ENCODE data around the gene ATP10B.

ATP10B gene

GRCh38 chr5:160525471-160526261 is 326.3 kb downstream of the ATP10B start:
- Histone ChIP-seq H3K4me1 (ENCODE audit: control insufficient read depth, insufficient read depth, low read length, poor library complexity, severe bottlenecking) (no peaks in the 10 kb centered on the region), H3K27me3 (replicated peaks; ENCODE audit: control insufficient read depth, insufficient read depth, low read length, poor library complexity, severe bottlenecking) (no peaks in the 10 kb centered on the region), H3K36me3 (ENCODE audit: control insufficient read depth, insufficient read depth, low read length) (no peaks in the 10 kb centered on the region), H3K9me3 (ENCODE audit: control insufficient read depth, low read length) (no peaks in the 10 kb centered on the region), H3K4me3 (ENCODE audit: insufficient read depth, low read depth, low read length, poor library complexity, severe bottlenecking) (no peak overlapping the region), H3K27ac (ENCODE audit: insufficient read depth, low read length, poor library complexity, severe bottlenecking) (no peak overlapping the region)
- no peak for DNase-seq

GRCh38 chr5:160524827-160525226 is 327.2 kb downstream of the ATP10B start:
- Histone ChIP-seq H3K27ac (ENCODE audit: insufficient read depth, low read length, poor library complexity, severe bottlenecking) (no peak overlapping the region), H3K9me3 (ENCODE audit: control insufficient read depth, low read length) (no peaks in the 10 kb centered on the region), H3K27me3 (replicated peaks; ENCODE audit: control insufficient read depth, insufficient read depth, low read length, poor library complexity, severe bottlenecking) (no peaks in the 10 kb centered on the region)

GRCh38 chr5:160523502-160524163 is 328.4 kb downstream of the ATP10B start:
- Histone ChIP-seq H3K4me1 (ENCODE audit: control insufficient read depth, insufficient read depth, low read length, poor library complexity, severe bottlenecking) (no peaks in the 10 kb centered on the region), H3K4me3 (ENCODE audit: insufficient read depth, low read depth, low read length, poor library complexity, severe bottlenecking) (no peak overlapping the region), H3K27ac (ENCODE audit: insufficient read depth, low read length, poor library complexity, severe bottlenecking) (no peak overlapping the region), H3K9me3 (ENCODE audit: control insufficient read depth, low read length) (no peaks in the 10 kb centered on the region), H3K27me3 (replicated peaks; ENCODE audit: control insufficient read depth, insufficient read depth, low read length, poor library complexity, severe bottlenecking) (no peaks in the 10 kb centered on the region), H3K36me3 (ENCODE audit: control insufficient read depth, insufficient read depth, low read length) (no peaks in the 10 kb centered on the region)
- no peak for DNase-seq

More at GRCh38 chr5:160524827-160525226, 327.2 kb downstream of the ATP10B start:
- no peak for DNase-seq
- H3K4me1 ChIP-seq (ENCODE audit: control insufficient read depth, insufficient read depth, low read length, poor library complexity, severe bottlenecking) = no peaks in the 10 kb centered on the region
- no peaks in the 10 kb centered on the region for H3K36me3 ChIP-seq (ENCODE audit: control insufficient read depth, insufficient read depth, low read length)
- H3K4me3 ChIP-seq (ENCODE audit: insufficient read depth, low read depth, low read length, poor library complexity, severe bottlenecking) = no peak overlapping the region

GRCh38 chr5:160521392-160521663 is 330.7 kb downstream of the ATP10B start:
- no peaks in the 10 kb centered on the region for H3K4me1 ChIP-seq (ENCODE audit: control insufficient read depth, insufficient read depth, low read length, poor library complexity, severe bottlenecking)
- H3K36me3 ChIP-seq (ENCODE audit: control insufficient read depth, insufficient read depth, low read length) = no peaks in the 10 kb centered on the region
- DNase-seq = no peak
- H3K27ac ChIP-seq (ENCODE audit: insufficient read depth, low read length, poor library complexity, severe bottlenecking) = no peak overlapping the region
- no peaks in the 10 kb centered on the region for H3K27me3 ChIP-seq (replicated peaks; ENCODE audit: control insufficient read depth, insufficient read depth, low read length, poor library complexity, severe bottlenecking)
- H3K9me3 ChIP-seq (ENCODE audit: control insufficient read depth, low read length) = no peaks in the 10 kb centered on the region
- no peak overlapping the region for H3K4me3 ChIP-seq (ENCODE audit: insufficient read depth, low read depth, low read length, poor library complexity, severe bottlenecking)

GRCh38 chr5:160520609-160521391 is 331.2 kb downstream of the ATP10B start:
- H3K4me1 ChIP-seq (ENCODE audit: control insufficient read depth, insufficient read depth, low read length, poor library complexity, severe bottlenecking) = no peaks in the 10 kb centered on the region
- no peak overlapping the region for H3K4me3 ChIP-seq (ENCODE audit: insufficient read depth, low read depth, low read length, poor library complexity, severe bottlenecking)
- H3K36me3 ChIP-seq (ENCODE audit: control insufficient read depth, insufficient read depth, low read length) = no peaks in the 10 kb centered on the region
- no peaks in the 10 kb centered on the region for H3K9me3 ChIP-seq (ENCODE audit: control insufficient read depth, low read length)
- no peak overlapping the region for H3K27ac ChIP-seq (ENCODE audit: insufficient read depth, low read length, poor library complexity, severe bottlenecking)
- H3K27me3 ChIP-seq (replicated peaks; ENCODE audit: control insufficient read depth, insufficient read depth, low read length, poor library complexity, severe bottlenecking) = no peaks in the 10 kb centered on the region
- no peak for DNase-seq

- Histone ChIP-seq H3K27ac (ENCODE audit: insufficient read depth, low read length, poor library complexity, severe bottlenecking) (no peak overlapping the region), H3K9me3 (ENCODE audit: control insufficient read depth, low read length) (no peaks in the 10 kb centered on the region), H3K4me3 (ENCODE audit: insufficient read depth, low read depth, low read length, poor library complexity, severe bottlenecking) (no peak overlapping the region), H3K4me1 (ENCODE audit: control insufficient read depth, insufficient read depth, low read length, poor library complexity, severe bottlenecking) (no peaks in the 10 kb centered on the region), H3K36me3 (ENCODE audit: control insufficient read depth, insufficient read depth, low read length) (no peaks in the 10 kb centered on the region), H3K27me3 (replicated peaks; ENCODE audit: control insufficient read depth, insufficient read depth, low read length, poor library complexity, severe bottlenecking) (no peaks in the 10 kb centered on the region)
- DNase-seq = no peak
Measured at GRCh38 chr5:160516696-160517530, 335.1 kb downstream of the ATP10B start.

GRCh38 chr5:160514866-160515265 is 337.1 kb downstream of the ATP10B start:
- no peaks in the 10 kb centered on the region for H3K9me3 ChIP-seq (ENCODE audit: control insufficient read depth, low read length)
- H3K27ac ChIP-seq (ENCODE audit: insufficient read depth, low read length, poor library complexity, severe bottlenecking) = no peak overlapping the region
- no peaks in the 10 kb centered on the region for H3K27me3 ChIP-seq (replicated peaks; ENCODE audit: control insufficient read depth, insufficient read depth, low read length, poor library complexity, severe bottlenecking)
- H3K4me3 ChIP-seq (ENCODE audit: insufficient read depth, low read depth, low read length, poor library complexity, severe bottlenecking) = no peak overlapping the region
- H3K36me3 ChIP-seq (ENCODE audit: control insufficient read depth, insufficient read depth, low read length) = no peaks in the 10 kb centered on the region
- H3K4me1 ChIP-seq (ENCODE audit: control insufficient read depth, insufficient read depth, low read length, poor library complexity, severe bottlenecking) = no peaks in the 10 kb centered on the region
- no peak for DNase-seq

GRCh38 chr5:160514191-160514590 is 337.8 kb downstream of the ATP10B start:
- H3K4me3 ChIP-seq (ENCODE audit: insufficient read depth, low read depth, low read length, poor library complexity, severe bottlenecking) = no peak overlapping the region
- no peaks in the 10 kb centered on the region for H3K4me1 ChIP-seq (ENCODE audit: control insufficient read depth, insufficient read depth, low read length, poor library complexity, severe bottlenecking)
- no peak for DNase-seq
- H3K27me3 ChIP-seq (replicated peaks; ENCODE audit: control insufficient read depth, insufficient read depth, low read length, poor library complexity, severe bottlenecking) = no peaks in the 10 kb centered on the region
- no peaks in the 10 kb centered on the region for H3K36me3 ChIP-seq (ENCODE audit: control insufficient read depth, insufficient read depth, low read length)
- H3K9me3 ChIP-seq (ENCODE audit: control insufficient read depth, low read length) = no peaks in the 10 kb centered on the region
- no peak overlapping the region for H3K27ac ChIP-seq (ENCODE audit: insufficient read depth, low read length, poor library complexity, severe bottlenecking)

GRCh38 chr5:160513485-160513884 is 338.5 kb downstream of the ATP10B start:
- H3K36me3 ChIP-seq (ENCODE audit: control insufficient read depth, insufficient read depth, low read length) = no peaks in the 10 kb centered on the region
- H3K9me3 ChIP-seq (ENCODE audit: control insufficient read depth, low read length) = no peaks in the 10 kb centered on the region
- H3K27ac ChIP-seq (ENCODE audit: insufficient read depth, low read length, poor library complexity, severe bottlenecking) = no peak overlapping the region
- no peak for DNase-seq
- no peaks in the 10 kb centered on the region for H3K27me3 ChIP-seq (replicated peaks; ENCODE audit: control insufficient read depth, insufficient read depth, low read length, poor library complexity, severe bottlenecking)
- H3K4me1 ChIP-seq (ENCODE audit: control insufficient read depth, insufficient read depth, low read length, poor library complexity, severe bottlenecking) = peaks cover 2% of the 10 kb centered on the region
- no peak overlapping the region for H3K4me3 ChIP-seq (ENCODE audit: insufficient read depth, low read depth, low read length, poor library complexity, severe bottlenecking)
